Activated T-cell treated with anti-CD3 and anti-CD28 coated beads for 24 hours (primary cell): ENCODE data around the gene RAPSN.
A peak's percentile ranks its signal among the peaks of the same experiment; 100 is the strongest.

Source experiments
- DNase-seq: peaks from one replicate; pipeline ENCODE4 v3.0.0-alpha.2; 2020; ENCODE audit warnings: low read depth

The RAPSN gene

GRCh38 chr11:47408598-47409439 is 40.1 kb downstream of the RAPSN start:
- no peak for DNase-seq

GRCh38 chr11:47407746-47408590 is 41.0 kb downstream of the RAPSN start, which contains the start of gene SLC39A13:
Gene SLC39A13 (plus strand): TSS chr11:47408590. CDS start chr11:47410095, 1,505 bp downstream.
- DNase-seq, result peak; percentile 92

GRCh38 chr11:47406896-47407745 is 41.8 kb downstream of the RAPSN start:
- DNase-seq, result no peak

- no peak for DNase-seq
Measured at GRCh38 chr11:47403571-47403970, 45.4 kb downstream of the RAPSN start.

- no peak for DNase-seq
Measured at GRCh38 chr11:47403135-47403534, 45.8 kb downstream of the RAPSN start.

GRCh38 chr11:47400768-47401279 is 48.1 kb downstream of the RAPSN start:
- no peak for DNase-seq

GRCh38 chr11:47399860-47400767 is 48.8 kb downstream of the RAPSN start:
- DNase-seq, result no peak

GRCh38 chr11:47398551-47398950 is 50.4 kb downstream of the RAPSN start:
- DNase-seq, result no peak

GRCh38 chr11:47398011-47398410 is 50.9 kb downstream of the RAPSN start:
- DNase-seq, result no peak

GRCh38 chr11:47396049-47396320 is 53.0 kb downstream of the RAPSN start:
- no peak for DNase-seq

GRCh38 chr11:47395223-47396048 is 53.5 kb downstream of the RAPSN start:
- no peak for DNase-seq

GRCh38 chr11:47394322-47395222 is 54.4 kb downstream of the RAPSN start:
- peak; percentile 51 for DNase-seq

GRCh38 chr11:47394050-47394321 is 55.0 kb downstream of the RAPSN start:
- DNase-seq, result no peak

GRCh38 chr11:47393163-47394049 is 55.5 kb downstream of the RAPSN start:
- DNase-seq, result no peak

GRCh38 chr11:47392546-47393162 is 56.3 kb downstream of the RAPSN start:
- no peak for DNase-seq

GRCh38 chr11:47391711-47392432 is 57.1 kb downstream of the RAPSN start:
- no peak for DNase-seq

- DNase-seq, result no peak
Measured at GRCh38 chr11:47391077-47391583, 57.8 kb downstream of the RAPSN start.
